Activated CD8-positive, alpha-beta T cell treated with anti-CD3 and anti-CD28 coated beads for 36 hours (primary cell): ENCODE data around the gene TCF7. TPM values are rescaled to one million over a fixed set of nuclear protein-coding genes. Genes with fewer than 3 reads are reported as not detected.

Experiments used
- ATAC-seq: fragments of 200-7000 bp; cut with Tn5 transposase; one replicate; pipeline ENCODE4 v1.10.0; 2021; ENCODE audit warnings: mild to moderate bottlenecking, moderate library complexity
- CTCF ChIA-PET: fragments of 350-600 bp; sonication (Branson Sonifier 250); formaldehyde crosslinking; loops from one replicate; lab custom pipeline; 2021; ENCODE audit warnings: antibody characterized with exemption; lab: Charles Lee
- POLR2A ChIA-PET: fragments of 350-600 bp; sonication (Branson Sonifier 250); formaldehyde crosslinking; loops from one replicate; lab custom pipeline; 2021; ENCODE audit warnings: antibody characterized with exemption; lab: Charles Lee
- DNase-seq: peaks from one replicate; pipeline ENCODE4 v3.0.0-alpha.2; 2020
- H3K27ac Mint-ChIP-seq: one replicate; pipeline ENCODE4 v1.8.0; 2021; ENCODE audit warnings: mild to moderate bottlenecking, mixed read lengths
- H3K27me3 Mint-ChIP-seq: one replicate; pipeline ENCODE4 v1.8.0; 2021; ENCODE audit warnings: mixed read lengths
- H3K36me3 Mint-ChIP-seq: one replicate; pipeline ENCODE4 v1.8.0; 2021; ENCODE audit warnings: low read depth, mixed read lengths
- H3K4me1 Mint-ChIP-seq: one replicate; pipeline ENCODE4 v1.8.0; 2021; ENCODE audit warnings: low read depth, mixed read lengths
- H3K4me3 Mint-ChIP-seq: one replicate; pipeline ENCODE4 v1.8.0; 2021; ENCODE audit warnings: mild to moderate bottlenecking, moderate library complexity, mixed read lengths
- H3K9me3 Mint-ChIP-seq: one replicate; pipeline ENCODE4 v1.8.0; 2021; ENCODE audit warnings: mixed read lengths
- CTCF ChIP-seq: fragments of 200-600 bp; IDR thresholded peaks from one replicate; pipeline ENCODE4 v1.8.0; 2022; ENCODE audit warnings: antibody characterized with exemption, mild to moderate bottlenecking
- intact Hi-C: fragments of 100-400 bp; cut with micrococcal nuclease; formaldehyde crosslinking; loops from one replicate; pipeline ENCODE4 v1.10.0; 2022
- total RNA-seq, 2 experiments: library from RNA; stranded (reverse); gene quantifications; one replicate each; pipeline ENCODE4 v1.2.3, GENCODE V29; 2021

Gene TCF7
- total RNA-seq, 2 experiments from 2014 or later = 47.4 to 50.3 TPM

DNA sequence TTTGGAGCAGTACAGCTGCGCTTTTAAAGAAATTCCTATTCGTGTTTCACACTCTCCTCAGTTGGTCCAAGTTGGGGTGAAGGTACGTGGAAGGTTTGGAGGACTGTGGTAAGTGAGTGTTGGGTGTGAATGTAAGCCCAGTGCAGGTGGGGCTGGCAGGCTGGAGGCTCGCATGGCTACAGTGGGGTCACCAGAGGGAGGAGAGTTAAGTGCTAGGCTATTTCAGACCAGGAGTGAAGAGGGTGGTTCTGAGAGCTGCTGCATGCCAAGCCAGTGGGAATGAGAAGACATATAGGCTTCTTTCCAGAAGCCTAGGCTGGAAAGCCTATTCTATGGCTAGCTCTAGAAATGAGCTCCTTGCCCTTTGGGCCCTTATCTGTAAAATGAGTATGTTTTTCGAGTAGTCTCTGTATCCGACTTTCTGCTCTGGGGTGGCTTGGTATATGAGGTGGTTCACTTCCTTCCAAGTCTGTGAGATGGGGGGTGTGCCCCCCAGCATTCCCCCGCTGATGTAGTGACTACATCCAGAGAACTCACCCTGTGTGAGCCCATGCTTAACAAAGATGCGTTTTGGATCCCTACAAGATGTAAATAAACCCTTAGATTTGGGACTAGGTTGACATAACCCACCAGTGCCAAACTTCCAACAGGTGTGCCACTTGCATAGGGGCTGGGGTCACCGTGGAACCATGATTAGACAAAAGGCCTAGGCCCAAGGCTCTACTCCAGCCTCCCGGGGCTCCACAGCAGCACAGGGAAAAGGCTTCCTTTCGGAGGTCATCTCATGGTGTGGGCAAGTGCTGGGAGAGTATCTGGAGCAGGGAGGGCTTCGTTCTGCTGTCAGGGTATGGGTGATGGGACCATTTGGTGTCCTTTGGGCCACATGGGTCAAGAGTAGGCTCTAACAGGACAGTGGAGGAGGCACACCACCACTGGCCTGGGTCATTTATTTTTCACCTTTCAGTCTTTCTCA is 2.6 kb downstream of the TCF7 start:
- peak overlapping the region; percentile 72 for H3K27ac Mint-ChIP-seq
- peaks cover 74% of the 10 kb centered on the region for H3K4me1 Mint-ChIP-seq
- peak overlapping the region; percentile 66 for H3K4me3 Mint-ChIP-seq
- DNase-seq (no peak), ATAC-seq (no peak)
- no peak for TF ChIP-seq CTCF
- CTCF ChIA-PET = interaction anchor here (0.6 to 12.3 kb wide), 2 partner anchors 76 to 171 kb away, joined by 3 to 166 read pairs; no protein-coding TSS in a partner anchor
- no peaks in the 10 kb centered on the region for H3K9me3 Mint-ChIP-seq
- intact Hi-C loops = loop anchor here (2.0 kb wide), 1 partner anchor 14 kb away; no protein-coding TSS in a partner anchor
- POLR2A ChIA-PET = interaction anchor here (0.5 to 1.4 kb wide), 5 partner anchors 36 to 407 kb away, joined by 3 to 5 read pairs (median 3); partner anchors contain the start of gene VDAC1
- H3K36me3 Mint-ChIP-seq = peaks cover 44% of the 10 kb centered on the region
- H3K27me3 Mint-ChIP-seq = no peaks in the 10 kb centered on the region

- ATAC-seq = no peak
- ChIA-PET POLR2A (interaction anchor here (0.7 to 1.4 kb wide), 6 partner anchors 40 to 113 kb away, joined by 3 to 5 read pairs (median 3); partner anchors contain the start of genes SKP1 and VDAC1), CTCF (interaction anchor here (1.0 to 12.3 kb wide), 3 partner anchors 8 to 77 kb away, joined by 3 to 166 read pairs (median 17); no protein-coding TSS in a partner anchor)
- Mint-ChIP-seq H3K36me3 (peaks cover 49% of the 10 kb centered on the region), H3K9me3 (no peaks in the 10 kb centered on the region), H3K27me3 (no peaks in the 10 kb centered on the region), H3K27ac (peak overlapping the region; percentile 72), H3K4me3 (peak overlapping the region; percentile 66), H3K4me1 (peaks cover 76% of the 10 kb centered on the region)
- DNase-seq = no peak
- intact Hi-C loops = no loop called here
- no peak for TF ChIP-seq CTCF
Measured at GRCh38 chr5:134118212-134118835, 3.8 kb downstream of the TCF7 start.

DNA sequence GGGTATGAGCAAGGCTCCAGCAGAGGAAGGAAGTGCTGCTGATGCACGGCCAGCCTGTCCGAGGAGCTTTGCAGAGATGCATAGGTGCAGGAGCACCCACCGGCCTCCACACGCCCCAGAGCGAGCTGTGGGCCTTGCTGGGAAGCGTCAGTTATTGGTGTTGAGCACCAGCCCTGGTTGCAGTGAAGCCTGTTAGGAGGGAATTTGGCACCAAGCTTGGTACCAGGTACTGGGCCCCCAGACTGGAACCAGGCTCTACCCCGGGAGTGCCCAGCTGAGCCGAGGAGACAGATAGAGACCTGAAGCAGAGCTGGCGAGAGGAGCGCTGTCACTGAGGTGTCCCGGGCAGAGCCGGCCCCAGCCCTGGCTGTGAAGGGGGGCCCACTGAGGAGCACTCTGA is 5.2 kb downstream of the TCF7 start:
- Mint-ChIP-seq H3K4me1 (peaks cover 82% of the 10 kb centered on the region), H3K36me3 (peaks cover 53% of the 10 kb centered on the region)
- POLR2A ChIA-PET = interaction anchor here (1.6 kb wide), 1 partner anchor 30 kb away, joined by 5 read pairs; no protein-coding TSS in a partner anchor

GRCh38 chr5:134120386-134121138 is 6.1 kb downstream of the TCF7 start:
- Mint-ChIP-seq H3K4me1 (peaks cover 90% of the 10 kb centered on the region), H3K36me3 (peaks cover 54% of the 10 kb centered on the region), H3K27me3 (no peaks in the 10 kb centered on the region), H3K4me3 (peak overlapping the region; percentile 66), H3K9me3 (no peaks in the 10 kb centered on the region), H3K27ac (peak overlapping the region; percentile 89)
- POLR2A ChIA-PET = interaction anchor here (1.6 kb wide), 1 partner anchor 31 kb away, joined by 5 read pairs; no protein-coding TSS in a partner anchor
- CTCF ChIA-PET = interaction anchor here (2.6 to 12.3 kb wide), 2 partner anchors 19 to 79 kb away, joined by 17 to 166 read pairs; no protein-coding TSS in a partner anchor
- no peak for DNase-seq
- ATAC-seq = no peak
- TF ChIP-seq CTCF = no peak
- intact Hi-C loops = no loop called here

More for the DNA sequence above, 5.2 kb downstream of the TCF7 start:
- Mint-ChIP-seq H3K27me3 (no peaks in the 10 kb centered on the region), H3K4me3 (peak overlapping the region; percentile 66), H3K27ac (peak overlapping the region; percentile 89), H3K9me3 (no peaks in the 10 kb centered on the region)
- TF ChIP-seq CTCF = no peak
- CTCF ChIA-PET = interaction anchor here (2.6 to 12.3 kb wide), 2 partner anchors 19 to 78 kb away, joined by 17 to 166 read pairs; no protein-coding TSS in a partner anchor
- intact Hi-C loops = no loop called here
- DNase-seq = no peak
- no peak for ATAC-seq
